Testis (tissue), 3 donors: ENCODE measurements around the gene ABTB2. TPM values are rescaled to one million over a fixed set of nuclear protein-coding genes. Genes with fewer than 3 reads are reported as not detected.

Experiments used
- DNase-seq: peaks from one replicate; pipeline ENCODE4 v3.0.0-alpha.2; 2019
- H3K27ac ChIP-seq, 2 donors: fragments of 200-600 bp; sonication (generic); one replicate each; pipeline ENCODE4 v1.5.1; 2019
- H3K27me3 ChIP-seq: fragments of 200-600 bp; sonication (generic); one replicate; pipeline ENCODE4 v1.5.1; 2019
- H3K36me3 ChIP-seq: fragments of 200-600 bp; sonication (generic); one replicate; pipeline ENCODE4 v1.5.1; 2017; ENCODE audit warnings: low read depth; ENCODE audit errors: missing control alignments
- H3K4me1 ChIP-seq: fragments of 200-600 bp; sonication (generic); one replicate; pipeline ENCODE4 v1.5.1; 2019
- H3K4me3 ChIP-seq, 2 donors: fragments of 200-600 bp; sonication (generic); one replicate each; pipeline ENCODE4 v1.5.1; 2017 to 2019
- H3K9me3 ChIP-seq: fragments of 200-600 bp; sonication (generic); one replicate; pipeline ENCODE4 v1.5.1; 2017
- CTCF ChIP-seq, 3 experiments: fragments of 450-650 bp in 2 of 3; fragments of 200-600 bp in 1 of 3; sonication (generic) in 1 of 3; IDR thresholded peaks; one replicate each; pipeline ENCODE4 v1.5.1; 2016 to 2019; ENCODE audit warnings: antibody characterized with exemption in 3 of 3, mild to moderate bottlenecking in 2 of 3, moderate library complexity in 1 of 3
- POLR2A ChIP-seq: fragments of 450-650 bp; IDR thresholded peaks from one replicate; pipeline ENCODE4 v1.6.1; 2017; ENCODE audit warnings: antibody characterized with exemption, mild to moderate bottlenecking, moderate library complexity
- WGBS, 2 donors: methylation state at CpG; one replicate each; pipeline ENCODE4 v1.1.5; 2018; 5-methylcytosine and 5-hydroxymethylcytosine counted together
- intact Hi-C: fragments of 100-400 bp; cut with DNase I; formaldehyde crosslinking; loops from one replicate; pipeline ENCODE4 v1.15.1; 2023; ENCODE audit warnings: low total_unique reads
- polyA plus RNA-seq: library from polyadenylated mRNA; stranded (reverse); fragments of 350-450 nt; fragmentation: Illumina TruSeq; extraction: RNeasy Lipid Tissue Mini Kit (QIAGEN cat#74804); gene quantifications from one replicate; pipeline ENCODE4 v1.2.3, GENCODE V29; 2014; ENCODE audit warnings: low read depth, low replicate concordance; ENCODE audit not compliant: insufficient read depth
- total RNA-seq, 2 donors: library from RNA; depleted of rRNA; stranded (reverse); fragments of >200 nt; gene quantifications; one replicate each; pipeline ENCODE4 v1.2.3, GENCODE V29; 2016

The ABTB2 gene
- total and polyA plus RNA-seq, 3 donors from 2014 or later, result 5.8 to 12.1 (median 8.9) TPM

GRCh38 chr11:34271727-34272126 lies 86.1 kb downstream of the ABTB2 start:
- DNase-seq, result no peak
- H3K4me1 ChIP-seq, result peaks cover 3% of the 10 kb centered on the region
- H3K9me3 ChIP-seq, result no peaks in the 10 kb centered on the region
- intact Hi-C loops, result no loop called here
- no peaks in the 10 kb centered on the region for H3K36me3 ChIP-seq
- H3K4me3 ChIP-seq, result no peak overlapping the region
- H3K27me3 ChIP-seq, result no peaks in the 10 kb centered on the region
- TF ChIP-seq CTCF (IDR thresholded peaks at IDR 0.05) (no peak), POLR2A (no peak)
- no peak overlapping the region for H3K27ac ChIP-seq

GRCh38 chr11:34270711-34271110 lies 87.1 kb downstream of the ABTB2 start:
- intact Hi-C loops, result no loop called here
- H3K27ac ChIP-seq, result no peak overlapping the region
- no peaks in the 10 kb centered on the region for H3K36me3 ChIP-seq
- no peak for DNase-seq
- no peak for TF ChIP-seq CTCF (IDR thresholded peaks at IDR 0.05)
- no peak for TF ChIP-seq POLR2A
- no peak overlapping the region for H3K4me3 ChIP-seq
- peaks cover 10% of the 10 kb centered on the region for H3K4me1 ChIP-seq
- H3K27me3 ChIP-seq, result no peaks in the 10 kb centered on the region
- WGBS, 2 donors, result 84 to 87% methylated on average over 5 of the region's 5 CpGs
- no peaks in the 10 kb centered on the region for H3K9me3 ChIP-seq

- Histone ChIP-seq H3K27me3 (no peaks in the 10 kb centered on the region), H3K4me3 (no peak overlapping the region), H3K36me3 (no peaks in the 10 kb centered on the region), H3K4me1 (peaks cover 10% of the 10 kb centered on the region), H3K9me3 (no peaks in the 10 kb centered on the region), H3K27ac (no peak overlapping the region)
- intact Hi-C loops, result no loop called here
- no peak for DNase-seq
- no peak for TF ChIP-seq POLR2A
- TF ChIP-seq CTCF (IDR thresholded peaks at IDR 0.05), result no peak
- WGBS, 2 donors, result 94 to 95% methylated on average over 7 of the region's 7 CpGs
Observed at GRCh38 chr11:34269694-34270245, 88.0 kb downstream of the ABTB2 start.

GRCh38 chr11:34268906-34269430 lies 88.8 kb downstream of the ABTB2 start:
- DNase-seq, result no peak
- intact Hi-C loops, result no loop called here
- 87 to 91% methylated on average over 6 of the region's 6 CpGs for WGBS, 2 donors
- Histone ChIP-seq H3K27me3 (no peaks in the 10 kb centered on the region), H3K4me1 (peaks cover 10% of the 10 kb centered on the region), H3K9me3 (no peaks in the 10 kb centered on the region), H3K27ac (no peak overlapping the region), H3K36me3 (no peaks in the 10 kb centered on the region), H3K4me3 (no peak overlapping the region)
- TF ChIP-seq CTCF (IDR thresholded peaks at IDR 0.05) (no peak), POLR2A (no peak)

GRCh38 chr11:34267417-34267816 lies 90.4 kb downstream of the ABTB2 start:
- Histone ChIP-seq H3K9me3 (no peaks in the 10 kb centered on the region), H3K4me3 (no peak overlapping the region), H3K4me1 (peaks cover 10% of the 10 kb centered on the region), H3K36me3 (no peaks in the 10 kb centered on the region), H3K27me3 (no peaks in the 10 kb centered on the region), H3K27ac (no peak overlapping the region)
- DNase-seq, result no peak
- 77% methylated on average over 3 of the region's 3 CpGs for WGBS, 2 donors
- intact Hi-C loops, result no loop called here
- TF ChIP-seq CTCF (IDR thresholded peaks at IDR 0.05) (no peak), POLR2A (no peak)
